Ovary (tissue), 9 donors: Measurements from ENCODE around the gene SYDE2. TPM values are rescaled to one million over a fixed set of nuclear protein-coding genes. Genes with fewer than 3 reads are reported as not detected.

Experiments used
- DNase-seq, 5 donors: peaks; one replicate each; pipeline ENCODE4 v3.0.0-alpha.2; 2019 to 2020
- H3K27ac ChIP-seq, 2 donors: fragments of 200-600 bp; one replicate each; pipeline versions ENCODE4 v1.5.1 to v1.8.0; 2019 to 2022
- H3K27me3 ChIP-seq: fragments of 200-600 bp; one replicate; pipeline ENCODE4 v1.8.0; 2022
- H3K36me3 ChIP-seq: fragments of 200-600 bp; sonication (generic); one replicate; pipeline ENCODE4 v1.5.1; 2019
- H3K4me1 ChIP-seq: one replicate; pipeline ENCODE4 v1.8.1; 2013; ENCODE audit warnings: mild to moderate bottlenecking, moderate library complexity; ENCODE audit not compliant: insufficient read depth
- H3K4me3 ChIP-seq: fragments of 200-600 bp; sonication (generic); one replicate; pipeline ENCODE4 v1.5.1; 2017
- H3K9me3 ChIP-seq, 2 donors: fragments of 200-600 bp in 1 of 2; sonication (generic) in 1 of 2; one replicate each; pipeline versions ENCODE4 v1.5.1 to v1.8.1; 2013 to 2019; ENCODE audit warnings: mild to moderate bottlenecking in 1 of 2, moderate library complexity in 1 of 2
- EP300 ChIP-seq: sonication (generic); formaldehyde crosslinking; IDR thresholded peaks from one replicate; pipeline ENCODE4 v1.6.1; 2017; ENCODE audit warnings: antibody characterized with exemption
- POLR2A ChIP-seq: fragments of 450-650 bp; IDR thresholded peaks from one replicate; pipeline ENCODE4 v1.6.1; 2017; ENCODE audit warnings: antibody characterized with exemption, mild to moderate bottlenecking, moderate library complexity
- WGBS, 3 donors: extraction: QIAGEN DNeasy Blood & Tissue Kit in 1 of 3; methylation state at CpG; one replicate each; pipeline versions ENCODE4 v1.1.5 to v1.1.7; 2013 to 2017; 5-methylcytosine and 5-hydroxymethylcytosine counted together
- intact Hi-C, 4 donors: fragments of 100-400 bp; cut with DNase I; formaldehyde crosslinking; loops; one replicate each; pipeline versions ENCODE4 v1.11.0 to v1.15.1; 2022 to 2023
- polyA plus RNA-seq, 2 donors: library from polyadenylated mRNA; stranded (reverse); fragments of 200-250 nt in 1 of 2; fragments of 350-450 nt in 1 of 2; fragmentation: Illumina TruSeq in 1 of 2; extraction: RNeasy Lipid Tissue Mini Kit (QIAGEN cat#74804) in 1 of 2; gene quantifications; one replicate each; pipeline ENCODE4 v1.2.3, GENCODE V29; 2013 to 2014
- total RNA-seq, 7 donors: library from RNA; depleted of rRNA in 2 of 7; stranded (reverse); fragments of >200 nt in 2 of 7; fragmentation: NEBNext Ultra II Directional in 3 of 7; extraction: Animal tissue kit (Norgen Biotek cat#: 25700) in 3 of 7; gene quantifications; one replicate each; pipeline versions ENCODE4 v1.1.0 to v1.2.4, GENCODE V29; 2016 to 2023
- TF ChIP-seq, protein P1 (sequence below), 3 donors: fragments of 450-650 bp in 2 of 3; fragments of 200-600 bp in 1 of 3; IDR thresholded peaks; one replicate each; pipeline versions ENCODE4 v1.5.1 to v1.8.0; 2016 to 2022; ENCODE audit warnings: antibody characterized with exemption in 3 of 3, mild to moderate bottlenecking in 1 of 3
- donor health status: DM: no; HTN: no; CAD: no; lungs with moderate emphysema.
- donor health status: DM: no; HTN: no; CAD: no.
- donor health status: Bipolar disorder and iron deficiency.
- donor health status: DM: yes; HTN: yes; CAD: no.
- donor health status: DM: no; HTN: no; CAD: no.
- donor health status: DM: yes; HTN: yes; CAD: no.

The SYDE2 gene
- total and polyA plus RNA-seq, 9 donors: 1.2 to 12.3 (median 7.7) TPM

DNA sequence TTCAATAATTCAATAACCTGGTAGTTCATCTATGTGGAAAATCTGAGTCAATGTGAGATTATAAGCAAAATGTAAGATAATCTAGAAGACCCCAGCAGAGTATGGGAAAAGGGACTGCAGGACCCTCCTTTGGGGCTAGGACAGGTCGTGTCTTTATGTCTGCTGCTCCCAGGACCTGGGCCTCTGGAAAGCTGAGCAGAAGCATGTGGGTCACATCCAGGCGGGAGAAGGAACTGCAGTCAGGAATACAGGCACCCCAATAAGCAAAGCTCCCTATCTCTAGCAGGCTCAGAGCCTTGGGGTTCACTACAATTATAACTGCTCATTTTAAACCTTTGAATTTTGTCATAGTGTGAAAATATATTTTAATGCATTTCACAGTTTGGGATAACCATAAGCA, 78.6 kb downstream of the SYDE2 start:
- Histone ChIP-seq H3K9me3 (no peaks in the 10 kb centered on the region), H3K4me1 (no peaks in the 10 kb centered on the region), H3K27me3 (no peaks in the 10 kb centered on the region), H3K4me3 (no peak overlapping the region), H3K36me3 (no peaks in the 10 kb centered on the region), H3K27ac (no peak overlapping the region)
- intact Hi-C loops: no loop called here
- WGBS, 3 donors: 86 to 92% (median 88%) methylated on average over 2 of the region's 2 CpGs
- no peak for DNase-seq
- TF ChIP-seq POLR2A (no peak), EP300 (no peak)
- TF ChIP-seq, protein P1, sequence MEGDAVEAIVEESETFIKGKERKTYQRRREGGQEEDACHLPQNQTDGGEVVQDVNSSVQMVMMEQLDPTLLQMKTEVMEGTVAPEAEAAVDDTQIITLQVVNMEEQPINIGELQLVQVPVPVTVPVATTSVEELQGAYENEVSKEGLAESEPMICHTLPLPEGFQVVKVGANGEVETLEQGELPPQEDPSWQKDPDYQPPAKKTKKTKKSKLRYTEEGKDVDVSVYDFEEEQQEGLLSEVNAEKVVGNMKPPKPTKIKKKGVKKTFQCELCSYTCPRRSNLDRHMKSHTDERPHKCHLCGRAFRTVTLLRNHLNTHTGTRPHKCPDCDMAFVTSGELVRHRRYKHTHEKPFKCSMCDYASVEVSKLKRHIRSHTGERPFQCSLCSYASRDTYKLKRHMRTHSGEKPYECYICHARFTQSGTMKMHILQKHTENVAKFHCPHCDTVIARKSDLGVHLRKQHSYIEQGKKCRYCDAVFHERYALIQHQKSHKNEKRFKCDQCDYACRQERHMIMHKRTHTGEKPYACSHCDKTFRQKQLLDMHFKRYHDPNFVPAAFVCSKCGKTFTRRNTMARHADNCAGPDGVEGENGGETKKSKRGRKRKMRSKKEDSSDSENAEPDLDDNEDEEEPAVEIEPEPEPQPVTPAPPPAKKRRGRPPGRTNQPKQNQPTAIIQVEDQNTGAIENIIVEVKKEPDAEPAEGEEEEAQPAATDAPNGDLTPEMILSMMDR (IDR thresholded peaks at IDR 0.05): no peak

DNA sequence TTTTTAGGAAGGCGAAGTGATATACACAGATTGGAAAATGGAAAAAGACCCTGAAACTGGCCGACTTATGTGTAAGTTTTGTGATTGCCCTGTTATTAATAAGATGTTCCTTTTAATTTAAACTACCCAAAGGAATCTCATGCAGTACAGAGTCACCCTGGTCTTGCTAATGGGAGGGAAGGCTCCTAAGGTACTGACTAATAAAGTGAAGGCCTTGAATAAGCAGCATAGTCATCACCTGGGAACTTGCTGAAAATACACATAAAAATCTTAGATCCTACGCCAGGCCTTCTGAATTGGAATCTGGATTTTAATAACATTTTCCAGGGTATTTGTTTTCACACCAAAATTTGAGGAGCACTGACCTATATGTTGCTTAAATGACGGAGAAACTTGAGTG, 79.1 kb downstream of the SYDE2 start:
- Histone ChIP-seq H3K27me3 (no peaks in the 10 kb centered on the region), H3K27ac (no peak overlapping the region), H3K4me1 (no peaks in the 10 kb centered on the region), H3K9me3 (no peaks in the 10 kb centered on the region), H3K4me3 (no peak overlapping the region), H3K36me3 (no peaks in the 10 kb centered on the region)
- TF ChIP-seq, protein P1 (IDR thresholded peaks at IDR 0.05): no peak
- TF ChIP-seq POLR2A (no peak), EP300 (no peak)
- intact Hi-C loops: no loop called here
- 93 to 96% (median 94%) methylated on average over 4 of the region's 4 CpGs for WGBS, 3 donors
- no peak for DNase-seq

DNA sequence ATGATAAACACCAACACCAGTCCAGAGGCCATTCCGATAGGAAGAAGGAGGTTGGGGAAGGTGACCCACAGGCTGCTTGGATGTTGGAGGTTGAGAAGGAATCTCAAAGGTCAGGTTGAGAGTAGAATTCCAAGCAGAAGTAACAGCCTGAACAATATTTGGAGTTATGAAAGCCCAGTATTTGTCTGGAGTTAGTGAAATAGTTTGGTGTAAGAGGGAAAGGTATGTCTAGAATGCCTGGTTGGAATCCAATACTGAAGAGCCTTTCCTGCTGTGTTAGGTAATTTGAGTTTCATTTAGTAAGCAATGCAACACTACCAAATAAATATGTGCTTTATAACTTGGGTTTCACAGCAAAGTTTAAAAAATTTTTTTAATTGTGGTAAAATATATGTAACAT, 82.1 kb downstream of the SYDE2 start:
- no peak for TF ChIP-seq EP300
- TF ChIP-seq POLR2A: no peak
- TF ChIP-seq, protein P1 (IDR thresholded peaks at IDR 0.05): no peak
- no peaks in the 10 kb centered on the region for H3K36me3 ChIP-seq
- H3K27ac ChIP-seq: no peak overlapping the region
- H3K27me3 ChIP-seq: no peaks in the 10 kb centered on the region
- intact Hi-C loops: loop anchor here in 1 of 4 donors (5.0 kb wide), 1 partner anchor 124 kb away; no protein-coding TSS in a partner anchor
- no peak for DNase-seq
- WGBS, 3 donors: 54 to 65% (median 57%) methylated on average over 1 of the region's 1 CpG
- H3K4me3 ChIP-seq: no peak overlapping the region
- H3K9me3 ChIP-seq: no peaks in the 10 kb centered on the region
- H3K4me1 ChIP-seq: no peaks in the 10 kb centered on the region

DNA sequence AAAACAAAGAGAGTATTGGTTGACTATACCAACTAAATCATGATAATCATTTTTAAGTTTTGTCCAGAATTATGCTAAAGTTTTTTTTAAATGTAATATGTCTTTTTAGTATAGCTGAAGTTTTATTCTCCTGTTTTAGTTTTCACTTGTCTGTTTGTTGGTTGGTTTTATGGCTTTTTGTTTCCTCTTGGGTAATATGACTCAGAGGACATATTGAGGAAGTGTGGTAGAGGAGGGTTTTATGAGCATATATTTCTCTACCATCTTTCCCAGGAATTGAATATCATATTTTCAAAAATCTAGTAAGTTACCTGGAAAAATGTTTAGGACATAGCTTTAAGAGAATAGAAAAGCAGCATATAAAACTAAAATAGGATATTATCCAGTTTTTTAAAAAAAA, 84.0 kb downstream of the SYDE2 start:
- no peaks in the 10 kb centered on the region for H3K9me3 ChIP-seq
- no peak for DNase-seq
- H3K27ac ChIP-seq: no peak overlapping the region
- intact Hi-C loops: loop anchor here in 1 of 4 donors (5.0 kb wide), 1 partner anchor 125 kb away; no protein-coding TSS in a partner anchor
- H3K4me1 ChIP-seq: no peaks in the 10 kb centered on the region
- H3K36me3 ChIP-seq: no peaks in the 10 kb centered on the region
- H3K27me3 ChIP-seq: no peaks in the 10 kb centered on the region
- no peak for TF ChIP-seq EP300
- TF ChIP-seq POLR2A: no peak
- TF ChIP-seq, protein P1 (IDR thresholded peaks at IDR 0.05): no peak
- H3K4me3 ChIP-seq: no peak overlapping the region
